ENCODE results near the gene SYNGR4.

- no peak for TF ChIP-seq CTCF (IDR thresholded peaks at IDR 0.05)
- no peak for TF ChIP-seq EZH2 (IDR thresholded peaks at IDR 0.05; ENCODE audit: borderline replicate concordance, insufficient read depth, low read depth, low read length, poor library complexity, severe bottlenecking)
Measured at GRCh38 chr19:48381178-48381950, 17.2 kb downstream of the SYNGR4 start.
